Sigmoid colon (tissue), 3 donors: ENCODE measurements around the gene OSMR.

ENCODE experiments used
- POLR2A ChIP-seq, 2 donors: fragments of 450-650 bp; IDR thresholded peaks; one replicate each; pipeline ENCODE4 v1.6.1; 2016; ENCODE audit warnings: antibody characterized with exemption in 2 of 2, mild to moderate bottlenecking in 2 of 2, moderate library complexity in 2 of 2
- TF ChIP-seq, protein P1 (sequence below), 4 experiments: fragments of 450-650 bp in 3 of 4; fragments of 200-600 bp in 1 of 4; IDR thresholded peaks; one replicate each; pipeline ENCODE4 v1.5.1; 2016 to 2019; ENCODE audit warnings: antibody characterized with exemption in 4 of 4, mild to moderate bottlenecking in 3 of 4, moderate library complexity in 2 of 4

DNA sequence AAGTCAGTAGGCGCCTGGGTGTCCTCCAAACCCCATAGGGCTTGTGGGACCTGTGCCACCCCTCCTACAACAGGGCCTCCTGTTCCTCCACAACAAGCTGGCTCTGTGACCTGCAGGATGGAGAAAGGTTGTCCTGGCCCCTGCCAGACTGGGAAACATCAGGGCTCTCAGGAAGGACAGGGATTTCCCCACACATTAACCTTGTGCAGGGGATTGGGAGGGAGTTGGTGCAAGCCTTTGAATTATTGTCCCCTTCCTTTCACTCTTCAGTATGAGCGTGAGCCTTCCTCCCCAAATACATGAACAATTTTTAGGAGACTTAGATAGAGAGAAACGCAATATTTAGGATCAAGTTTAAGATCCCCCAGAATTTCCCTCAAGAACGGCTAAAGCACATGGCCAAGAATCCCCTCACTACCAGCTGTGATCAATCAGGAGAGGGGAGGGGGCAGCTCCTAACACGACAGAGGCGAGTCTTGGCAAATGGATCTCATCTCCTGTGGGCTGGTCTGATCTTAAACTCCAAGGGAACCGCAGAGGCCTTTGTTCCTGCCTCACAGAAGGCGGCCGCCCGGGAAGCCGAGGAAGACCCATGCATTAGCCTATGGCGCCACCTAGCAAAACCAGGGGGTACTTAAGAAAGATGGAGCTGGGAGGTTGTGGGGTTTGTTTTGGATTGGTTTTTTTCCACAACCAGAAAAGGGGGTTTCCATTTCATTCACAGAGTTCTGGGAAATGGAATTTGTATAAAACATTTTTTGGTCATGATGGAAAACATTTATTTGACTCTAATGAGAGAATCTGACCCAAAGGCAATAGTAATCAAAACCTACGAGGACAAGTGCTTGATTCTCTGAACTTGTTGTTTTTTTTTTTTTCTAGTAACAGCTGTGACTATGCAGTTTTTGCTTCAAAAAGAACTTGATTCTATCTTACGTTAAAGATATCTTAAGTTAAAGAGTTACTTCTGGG is 36.1 kb upstream of the OSMR start:
- TF ChIP-seq, protein P1, sequence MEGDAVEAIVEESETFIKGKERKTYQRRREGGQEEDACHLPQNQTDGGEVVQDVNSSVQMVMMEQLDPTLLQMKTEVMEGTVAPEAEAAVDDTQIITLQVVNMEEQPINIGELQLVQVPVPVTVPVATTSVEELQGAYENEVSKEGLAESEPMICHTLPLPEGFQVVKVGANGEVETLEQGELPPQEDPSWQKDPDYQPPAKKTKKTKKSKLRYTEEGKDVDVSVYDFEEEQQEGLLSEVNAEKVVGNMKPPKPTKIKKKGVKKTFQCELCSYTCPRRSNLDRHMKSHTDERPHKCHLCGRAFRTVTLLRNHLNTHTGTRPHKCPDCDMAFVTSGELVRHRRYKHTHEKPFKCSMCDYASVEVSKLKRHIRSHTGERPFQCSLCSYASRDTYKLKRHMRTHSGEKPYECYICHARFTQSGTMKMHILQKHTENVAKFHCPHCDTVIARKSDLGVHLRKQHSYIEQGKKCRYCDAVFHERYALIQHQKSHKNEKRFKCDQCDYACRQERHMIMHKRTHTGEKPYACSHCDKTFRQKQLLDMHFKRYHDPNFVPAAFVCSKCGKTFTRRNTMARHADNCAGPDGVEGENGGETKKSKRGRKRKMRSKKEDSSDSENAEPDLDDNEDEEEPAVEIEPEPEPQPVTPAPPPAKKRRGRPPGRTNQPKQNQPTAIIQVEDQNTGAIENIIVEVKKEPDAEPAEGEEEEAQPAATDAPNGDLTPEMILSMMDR (IDR thresholded peaks at IDR 0.05): peak; percentile 69 to 84 (median 77)
- no peak for TF ChIP-seq POLR2A (IDR thresholded peaks at IDR 0.05)
